OCI-LY7 (cell line): Measurements from ENCODE around the gene TMEM169.

ENCODE experiments used
- EZH2phosphoT487 ChIP-seq: fragments of 200-600 bp; sonication (generic); IDR thresholded peaks from 2 replicates; pipeline ENCODE4 v1.6.1; 2018; ENCODE audit warnings: low read depth, borderline replicate concordance, mild to moderate bottlenecking, mixed run types, antibody characterized with exemption, low read length, moderate library complexity, mixed read lengths
- TF ChIP-seq, protein P1 (sequence below): fragments of 200-600 bp; sonication (generic); conservative IDR thresholded peaks from 2 replicates; pipeline ENCODE4 v1.5.1; 2014; ENCODE audit warnings: mild to moderate bottlenecking, antibody characterized with exemption, low read length, moderate library complexity, mixed read lengths

DNA sequence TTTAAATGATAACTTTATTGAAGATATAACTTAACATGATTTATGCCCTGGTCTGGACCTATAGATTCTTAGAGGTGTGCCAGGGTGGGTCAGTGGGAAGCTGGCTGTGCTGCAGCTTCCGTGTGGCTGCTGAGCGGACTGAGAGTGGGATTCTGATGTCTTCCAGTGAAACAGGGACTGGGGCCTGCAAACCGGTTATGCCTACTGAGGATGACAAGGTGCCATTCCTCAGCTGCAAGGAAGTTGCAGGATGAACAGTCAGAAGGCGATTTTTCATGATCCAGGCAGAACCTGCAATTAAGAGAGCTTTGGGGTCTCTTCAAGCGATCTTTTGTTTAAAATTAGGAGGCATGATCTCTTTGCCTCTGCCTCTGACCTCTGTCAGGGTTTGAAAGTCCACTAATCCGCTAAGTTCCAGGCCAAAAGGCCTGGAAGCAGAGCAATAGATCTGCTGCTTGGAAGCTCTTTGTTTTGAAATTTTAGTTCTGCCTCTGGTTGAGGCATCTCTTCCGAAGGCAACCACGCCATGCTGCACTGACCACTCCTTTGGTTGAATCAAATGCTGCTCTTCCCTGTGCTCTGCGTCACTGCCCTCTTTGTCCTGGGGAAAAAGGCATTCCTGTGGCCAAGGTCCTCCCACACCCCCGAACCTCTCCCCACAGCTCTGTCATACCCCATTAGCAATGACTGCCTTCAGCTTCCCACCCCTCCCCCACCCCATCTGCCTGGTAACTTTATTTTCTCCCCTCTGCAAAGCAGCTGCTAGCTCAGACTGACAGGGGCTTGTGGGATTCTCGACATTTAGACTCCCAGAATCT, 2.0 kb downstream of the TMEM169 start:
- TF ChIP-seq, protein P1, sequence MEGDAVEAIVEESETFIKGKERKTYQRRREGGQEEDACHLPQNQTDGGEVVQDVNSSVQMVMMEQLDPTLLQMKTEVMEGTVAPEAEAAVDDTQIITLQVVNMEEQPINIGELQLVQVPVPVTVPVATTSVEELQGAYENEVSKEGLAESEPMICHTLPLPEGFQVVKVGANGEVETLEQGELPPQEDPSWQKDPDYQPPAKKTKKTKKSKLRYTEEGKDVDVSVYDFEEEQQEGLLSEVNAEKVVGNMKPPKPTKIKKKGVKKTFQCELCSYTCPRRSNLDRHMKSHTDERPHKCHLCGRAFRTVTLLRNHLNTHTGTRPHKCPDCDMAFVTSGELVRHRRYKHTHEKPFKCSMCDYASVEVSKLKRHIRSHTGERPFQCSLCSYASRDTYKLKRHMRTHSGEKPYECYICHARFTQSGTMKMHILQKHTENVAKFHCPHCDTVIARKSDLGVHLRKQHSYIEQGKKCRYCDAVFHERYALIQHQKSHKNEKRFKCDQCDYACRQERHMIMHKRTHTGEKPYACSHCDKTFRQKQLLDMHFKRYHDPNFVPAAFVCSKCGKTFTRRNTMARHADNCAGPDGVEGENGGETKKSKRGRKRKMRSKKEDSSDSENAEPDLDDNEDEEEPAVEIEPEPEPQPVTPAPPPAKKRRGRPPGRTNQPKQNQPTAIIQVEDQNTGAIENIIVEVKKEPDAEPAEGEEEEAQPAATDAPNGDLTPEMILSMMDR, result no peak
- TF ChIP-seq EZH2phosphoT487, result no peak
